Parathyroid adenoma (tissue), 2 donors: ENCODE data around the gene TNXB.
A peak's percentile ranks its signal among the peaks of the same experiment; 100 is the strongest.
"Not testable (repeated sequence)": the region's sequence is repeated elsewhere in the genome, so short reads cannot be mapped to it uniquely, and the experiment has no call there.

Experiments
- H2AFZ ChIP-seq: fragments of 300-600 bp; sonication (generic); one replicate; pipeline ENCODE4 v1.7.0; 2017; ENCODE audit warnings: antibody characterized with exemption, mild to moderate bottlenecking
- H3K27ac ChIP-seq: fragments of 300-600 bp; sonication (generic); one replicate; pipeline ENCODE4 v1.7.0; 2017
- H3K27me3 ChIP-seq: fragments of 300-600 bp; sonication (generic); one replicate; pipeline ENCODE4 v1.7.0; 2017; ENCODE audit warnings: low read length; ENCODE audit not compliant: control insufficient read depth, insufficient read depth
- H3K36me3 ChIP-seq: fragments of 300-600 bp; sonication (generic); one replicate; pipeline ENCODE4 v1.7.0; 2017; ENCODE audit warnings: low read length; ENCODE audit not compliant: control insufficient read depth, insufficient read depth
- H3K4me1 ChIP-seq: fragments of 300-600 bp; sonication (generic); one replicate; pipeline ENCODE4 v1.7.0; 2017; ENCODE audit warnings: control low read depth
- H3K4me2 ChIP-seq: fragments of 300-600 bp; sonication (generic); one replicate; pipeline ENCODE4 v1.7.0; 2017; ENCODE audit warnings: low read length
- H3K4me3 ChIP-seq: fragments of 300-600 bp; sonication (generic); one replicate; pipeline ENCODE4 v1.7.0; 2017; ENCODE audit warnings: low read depth, low read length
- H3K79me2 ChIP-seq: fragments of 300-600 bp; sonication (generic); one replicate; pipeline ENCODE4 v1.7.0; 2017; ENCODE audit warnings: control low read depth
- H3K9ac ChIP-seq: fragments of 300-600 bp; sonication (generic); one replicate; pipeline ENCODE4 v1.7.0; 2017; ENCODE audit warnings: mild to moderate bottlenecking
- H3K9me3 ChIP-seq: fragments of 300-600 bp; sonication (generic); one replicate; pipeline ENCODE4 v1.7.0; 2017; ENCODE audit warnings: low read length; ENCODE audit not compliant: control insufficient read depth
- CTCF ChIP-seq: fragments of 300-600 bp; sonication (generic); IDR thresholded peaks from one replicate; pipeline ENCODE4 v1.7.0; 2017; ENCODE audit warnings: antibody characterized with exemption, mild to moderate bottlenecking
- donor health status: primary hyperparathyroidism.

Gene TNXB

GRCh38 chr6:32146687-32147086 is 37.5 kb upstream of the TNXB start:
- Histone ChIP-seq H3K9ac (no peak overlapping the region), H3K27me3 (no peaks in the 10 kb centered on the region), H3K79me2 (no peaks in the 10 kb centered on the region), H3K36me3 (no peaks in the 10 kb centered on the region), H3K4me1 (peaks cover 5% of the 10 kb centered on the region), H3K9me3 (no peaks in the 10 kb centered on the region), H3K4me3 (no peak overlapping the region), H3K4me2 (no peak overlapping the region), H3K27ac (no peak overlapping the region), H2AFZ (no peak overlapping the region)
- no peak for TF ChIP-seq CTCF

GRCh38 chr6:32146287-32146686 is 37.1 kb upstream of the TNXB start:
- Histone ChIP-seq H3K79me2 (no peaks in the 10 kb centered on the region), H3K9me3 (no peaks in the 10 kb centered on the region), H2AFZ (no peak overlapping the region), H3K27me3 (no peaks in the 10 kb centered on the region), H3K36me3 (no peaks in the 10 kb centered on the region), H3K4me1 (peaks cover 4% of the 10 kb centered on the region), H3K4me3 (no peak overlapping the region), H3K9ac (no peak overlapping the region), H3K4me2 (no peak overlapping the region), H3K27ac (no peak overlapping the region)
- no peak for TF ChIP-seq CTCF

GRCh38 chr6:32144238-32144637 is 35.1 kb upstream of the TNXB start:
- not testable (repeated sequence) for H3K79me2 ChIP-seq, H3K36me3 ChIP-seq, H3K9me3 ChIP-seq, H3K4me2 ChIP-seq, H3K4me3 ChIP-seq, H3K27me3 ChIP-seq, H3K4me1 ChIP-seq, H3K9ac ChIP-seq, H3K27ac ChIP-seq
- H2AFZ ChIP-seq = peak overlapping the region; percentile 9

- Histone ChIP-seq H3K79me2 (no peaks in the 10 kb centered on the region), H3K4me2 (peak overlapping the region; percentile 49), H2AFZ (peak overlapping the region; percentile 84), H3K9ac (no peak overlapping the region), H3K36me3 (no peaks in the 10 kb centered on the region), H3K9me3 (no peaks in the 10 kb centered on the region), H3K4me3 (peak overlapping the region; percentile 14), H3K27ac (peak overlapping the region; percentile 67), H3K4me1 (peaks cover 10% of the 10 kb centered on the region), H3K27me3 (no peaks in the 10 kb centered on the region)
- no peak for TF ChIP-seq CTCF
Observed at GRCh38 chr6:32140420-32141046, 31.4 kb upstream of the TNXB start.

GRCh38 chr6:32139590-32139989 is 30.5 kb upstream of the TNXB start:
- TF ChIP-seq CTCF = no peak
- Histone ChIP-seq H3K79me2 (no peaks in the 10 kb centered on the region), H3K27ac (no peak overlapping the region), H3K9ac (no peak overlapping the region), H3K4me2 (no peak overlapping the region), H3K36me3 (no peaks in the 10 kb centered on the region), H3K27me3 (no peaks in the 10 kb centered on the region), H3K9me3 (no peaks in the 10 kb centered on the region), H3K4me1 (peaks cover 10% of the 10 kb centered on the region), H2AFZ (no peak overlapping the region), H3K4me3 (no peak overlapping the region)
